HepG2 (cell line): ENCODE results near the gene TEDC1. TPM values are rescaled to one million over a fixed set of nuclear protein-coding genes. Genes with fewer than 3 reads are reported as not detected.

ENCODE experiments used
- ATRX ChIP-seq: sonication (generic); formaldehyde crosslinking; IDR thresholded peaks from 2 replicates; pipeline ENCODE4 v1.4.0; 2020; ENCODE audit warnings: missing genetic modification reagents, borderline replicate concordance
- CHD2 ChIP-seq: IDR thresholded peaks from 2 replicates; pipeline ENCODE4 v1.6.1; 2011; ENCODE audit warnings: low read depth, low read length, improper control_type of control experiment
- FOXA1 ChIP-seq, 2 experiments: fragments of 450-650 bp in 1 of 2; sonication (generic) in 1 of 2; formaldehyde crosslinking in 1 of 2; IDR thresholded peaks; 2 replicates each; pipeline versions ENCODE4 v1.4.0 to v1.6.1; 2016 to 2020; ENCODE audit warnings: missing genetic modification reagents in 1 of 2
- GABPB1 ChIP-seq: IDR thresholded peaks from 2 replicates; pipeline ENCODE4 v1.6.1; 2016; ENCODE audit warnings: mild to moderate bottlenecking, missing genetic modification reagents, moderate library complexity, missing compliant biosample characterization
- GFI1 ChIP-seq: sonication (generic); formaldehyde crosslinking; IDR thresholded peaks from 2 replicates; pipeline ENCODE4 v1.5.0; 2020; ENCODE audit warnings: missing genetic modification reagents, mild to moderate bottlenecking, borderline replicate concordance
- PHF8 ChIP-seq: sonication (generic); formaldehyde crosslinking; IDR thresholded peaks from 2 replicates; pipeline ENCODE4 v1.5.0; 2020; ENCODE audit warnings: missing genetic modification reagents
- SMAD3 ChIP-seq: sonication (generic); formaldehyde crosslinking; IDR thresholded peaks from 2 replicates; pipeline ENCODE4 v1.4.0; 2020; ENCODE audit warnings: missing genetic modification reagents
- U2AF1 ChIP-seq: fragments of 200-400 bp; formaldehyde crosslinking; optimal IDR thresholded peaks from 2 replicates; pipeline ENCODE3; 2017; ENCODE audit warnings: mild to moderate bottlenecking, low read depth, low read length
- ZBTB14 ChIP-seq: sonication (generic); formaldehyde crosslinking; IDR thresholded peaks from 2 replicates; pipeline ENCODE4 v1.4.0; 2020; ENCODE audit warnings: missing genetic modification reagents
- ZMYM3 ChIP-seq: sonication (generic); formaldehyde crosslinking; IDR thresholded peaks from 2 replicates; pipeline ENCODE4 v1.5.1; 2020; ENCODE audit warnings: mild to moderate bottlenecking, missing genetic modification reagents
- ZNF704 ChIP-seq: sonication (generic); formaldehyde crosslinking; IDR thresholded peaks from 2 replicates; pipeline ENCODE4 v1.8.1; 2023; ENCODE audit warnings: mild to moderate bottlenecking, inconsistent platforms, moderate library complexity, missing genetic modification reagents, borderline replicate concordance
- ZNF710 ChIP-seq: sonication (generic); formaldehyde crosslinking; IDR thresholded peaks from 2 replicates; pipeline ENCODE4 v1.5.0; 2020; ENCODE audit warnings: mild to moderate bottlenecking, missing genetic modification reagents, borderline replicate concordance
- ZNF790 ChIP-seq: sonication (generic); formaldehyde crosslinking; IDR thresholded peaks from 2 replicates; pipeline ENCODE4 v1.8.0; 2022; ENCODE audit warnings: missing genetic modification reagents, mild to moderate bottlenecking, borderline replicate concordance
- ZNF891 ChIP-seq: sonication (generic); formaldehyde crosslinking; IDR thresholded peaks from 2 replicates; pipeline ENCODE4 v1.5.0; 2020; ENCODE audit warnings: mild to moderate bottlenecking, missing genetic modification reagents
- polyA plus RNA-seq, 8 experiments: library from polyadenylated mRNA; depleted of rRNA in 3 of 8; stranded (reverse) in 7 of 8; unstranded in 1 of 8; fragments of >200 nt; fragmentation: Illumina TruSeq in 4 of 8; extraction: Trizol in 4 of 8; gene quantifications; 2 replicates each; pipeline versions ENCODE4 v1.2.1 to v1.2.3, GENCODE V29; 2011 to 2016; ENCODE audit warnings: low read depth in 4 of 8, missing spikeins in 1 of 8, mixed read lengths in 1 of 8; ENCODE audit not compliant: insufficient read depth in 1 of 8
- total RNA-seq, 5 experiments: library from RNA; depleted of rRNA; stranded (reverse); fragments of >200 nt; fragmentation: Illumina TruSeq; extraction: Trizol; gene quantifications; 2 replicates each; pipeline ENCODE4 v1.2.3, GENCODE V29; 2016; ENCODE audit warnings: low read depth in 1 of 5
- TF ChIP-seq, protein P1 (sequence below): IDR thresholded peaks from 2 replicates; pipeline ENCODE4 v1.6.1; 2016
- TF ChIP-seq, protein P2 (sequence below): sonication (generic); formaldehyde crosslinking; IDR thresholded peaks from 2 replicates; pipeline ENCODE4 v1.9.0; 2022; ENCODE audit warnings: low read depth, missing genetic modification reagents
- TF ChIP-seq, protein P3 (sequence below): sonication (generic); formaldehyde crosslinking; IDR thresholded peaks from 2 replicates; pipeline ENCODE4 v1.9.0; 2021; ENCODE audit warnings: missing genetic modification reagents, borderline replicate concordance

Gene TEDC1
- total and polyA plus RNA-seq, 2 of the 13 experiments (the other 11 are each of a cell fraction or from before 2014, with no cell fraction given) = 5.7 to 27.4 TPM

GRCh38 chr14:105480807-105481801, 9.9 kb upstream of the TEDC1 start (continued):
- TF ChIP-seq GABPB1 (CRISPR knock-in tag) = peak; percentile 61; the same call in 1 of the 2 replicates
- TF ChIP-seq FOXA1 (IDR thresholded peaks at IDR 0.05) = no peak
- TF ChIP-seq FOXA1 (CRISPR knock-in tag; IDR thresholded peaks at IDR 0.05) = peak; percentile 10; the same call in 1 of the 2 replicates
- peak; percentile 48 for TF ChIP-seq U2AF1
- TF ChIP-seq ZNF891 (CRISPR knock-in tag) = peak; percentile 73; the same call in 1 of the 2 replicates
- TF ChIP-seq, protein P1, sequence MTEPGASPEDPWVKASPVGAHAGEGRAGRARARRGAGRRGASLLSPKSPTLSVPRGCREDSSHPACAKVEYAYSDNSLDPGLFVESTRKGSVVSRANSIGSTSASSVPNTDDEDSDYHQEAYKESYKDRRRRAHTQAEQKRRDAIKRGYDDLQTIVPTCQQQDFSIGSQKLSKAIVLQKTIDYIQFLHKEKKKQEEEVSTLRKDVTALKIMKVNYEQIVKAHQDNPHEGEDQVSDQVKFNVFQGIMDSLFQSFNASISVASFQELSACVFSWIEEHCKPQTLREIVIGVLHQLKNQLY (CRISPR knock-in tag) = no peak
- TF ChIP-seq ZBTB14 (CRISPR knock-in tag) = no peak
- TF ChIP-seq ZNF710 (CRISPR knock-in tag) = no peak
- no peak for TF ChIP-seq ZNF790 (CRISPR knock-in tag)
- 0 out of 2 replicates have a peak, but pooled peaks have one; percentile 57 for TF ChIP-seq ZNF704
- TF ChIP-seq SMAD3 (CRISPR knock-in tag) = peak; percentile 82
- TF ChIP-seq, protein P2, sequence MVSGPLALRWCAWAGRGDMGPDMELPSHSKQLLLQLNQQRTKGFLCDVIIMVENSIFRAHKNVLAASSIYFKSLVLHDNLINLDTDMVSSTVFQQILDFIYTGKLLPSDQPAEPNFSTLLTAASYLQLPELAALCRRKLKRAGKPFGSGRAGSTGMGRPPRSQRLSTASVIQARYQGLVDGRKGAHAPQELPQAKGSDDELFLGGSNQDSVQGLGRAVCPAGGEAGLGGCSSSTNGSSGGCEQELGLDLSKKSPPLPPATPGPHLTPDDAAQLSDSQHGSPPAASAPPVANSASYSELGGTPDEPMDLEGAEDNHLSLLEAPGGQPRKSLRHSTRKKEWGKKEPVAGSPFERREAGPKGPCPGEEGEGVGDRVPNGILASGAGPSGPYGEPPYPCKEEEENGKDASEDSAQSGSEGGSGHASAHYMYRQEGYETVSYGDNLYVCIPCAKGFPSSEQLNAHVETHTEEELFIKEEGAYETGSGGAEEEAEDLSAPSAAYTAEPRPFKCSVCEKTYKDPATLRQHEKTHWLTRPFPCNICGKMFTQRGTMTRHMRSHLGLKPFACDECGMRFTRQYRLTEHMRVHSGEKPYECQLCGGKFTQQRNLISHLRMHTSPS (CRISPR knock-in tag) = peak; percentile 58
- no peak for TF ChIP-seq GFI1 (CRISPR knock-in tag)
- TF ChIP-seq PHF8 = 0 out of 2 replicates have a peak, but pooled peaks have one; percentile 18
- TF ChIP-seq ZMYM3 (CRISPR knock-in tag) = peak; percentile 40; the same call in 1 of the 2 replicates
- TF ChIP-seq ATRX (CRISPR knock-in tag) = no peak
- TF ChIP-seq CHD2 = peak; percentile 46; the same call in 1 of the 2 replicates
- TF ChIP-seq, protein P3, sequence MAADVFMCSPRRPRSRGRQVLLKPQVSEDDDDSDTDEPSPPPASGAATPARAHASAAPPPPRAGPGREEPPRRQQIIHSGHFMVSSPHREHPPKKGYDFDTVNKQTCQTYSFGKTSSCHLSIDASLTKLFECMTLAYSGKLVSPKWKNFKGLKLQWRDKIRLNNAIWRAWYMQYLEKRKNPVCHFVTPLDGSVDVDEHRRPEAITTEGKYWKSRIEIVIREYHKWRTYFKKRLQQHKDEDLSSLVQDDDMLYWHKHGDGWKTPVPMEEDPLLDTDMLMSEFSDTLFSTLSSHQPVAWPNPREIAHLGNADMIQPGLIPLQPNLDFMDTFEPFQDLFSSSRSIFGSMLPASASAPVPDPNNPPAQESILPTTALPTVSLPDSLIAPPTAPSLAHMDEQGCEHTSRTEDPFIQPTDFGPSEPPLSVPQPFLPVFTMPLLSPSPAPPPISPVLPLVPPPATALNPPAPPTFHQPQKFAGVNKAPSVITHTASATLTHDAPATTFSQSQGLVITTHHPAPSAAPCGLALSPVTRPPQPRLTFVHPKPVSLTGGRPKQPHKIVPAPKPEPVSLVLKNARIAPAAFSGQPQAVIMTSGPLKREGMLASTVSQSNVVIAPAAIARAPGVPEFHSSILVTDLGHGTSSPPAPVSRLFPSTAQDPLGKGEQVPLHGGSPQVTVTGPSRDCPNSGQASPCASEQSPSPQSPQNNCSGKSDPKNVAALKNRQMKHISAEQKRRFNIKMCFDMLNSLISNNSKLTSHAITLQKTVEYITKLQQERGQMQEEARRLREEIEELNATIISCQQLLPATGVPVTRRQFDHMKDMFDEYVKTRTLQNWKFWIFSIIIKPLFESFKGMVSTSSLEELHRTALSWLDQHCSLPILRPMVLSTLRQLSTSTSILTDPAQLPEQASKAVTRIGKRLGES (CRISPR knock-in tag) = no peak
